Embryonic facial prominence (tissue), 1 donor: Measurements from ENCODE around the gene HAUS3.
"Not testable (repeated sequence)": the region's sequence is repeated elsewhere in the genome, so short reads cannot be mapped to it uniquely, and the experiment has no call there.

Experiments used
- DNase-seq: peaks from one replicate; pipeline ENCODE4 v3.0.0-alpha.2; 2016; ENCODE audit errors: extremely low spot score

The HAUS3 gene

DNA sequence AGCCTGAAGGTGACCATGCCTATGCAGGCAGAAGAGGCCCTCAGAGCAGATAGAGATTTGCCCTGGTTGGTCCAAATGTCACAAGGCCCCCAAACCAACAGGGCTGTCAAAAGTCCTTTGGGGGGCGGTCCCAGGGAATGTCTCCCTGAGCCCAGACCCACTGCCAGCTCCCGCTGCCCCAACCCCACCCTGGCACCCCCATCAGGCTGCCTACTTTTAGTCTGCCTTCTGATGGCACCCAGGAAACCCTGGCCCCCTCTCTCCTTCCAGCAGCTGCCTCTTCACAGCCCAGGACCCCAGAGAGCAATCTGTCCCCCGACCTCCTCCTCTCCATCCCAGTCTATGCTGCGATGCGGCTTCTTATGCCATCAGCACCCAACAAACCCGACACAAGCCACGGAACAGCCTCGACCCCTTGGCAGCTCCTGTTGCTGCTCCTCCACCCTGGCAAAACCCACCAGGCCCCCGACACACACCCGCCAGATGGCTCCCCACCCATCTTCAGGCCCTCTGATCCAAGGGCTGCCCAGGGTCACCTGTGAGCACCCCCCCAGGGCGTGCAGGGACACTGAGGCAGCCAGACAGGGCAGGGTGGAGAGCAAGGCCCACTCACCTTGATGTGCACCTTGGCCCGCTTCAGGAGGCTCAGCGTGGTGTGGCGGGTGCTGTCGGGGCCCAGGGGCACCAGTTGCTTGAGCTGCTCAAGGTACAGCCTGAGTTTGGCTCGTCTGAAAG, 10.0 kb upstream of the HAUS3 start:
- no peak for DNase-seq

GRCh38 chr4:2251073-2251794, 9.3 kb upstream of the HAUS3 start:
- DNase-seq: no peak

DNA sequence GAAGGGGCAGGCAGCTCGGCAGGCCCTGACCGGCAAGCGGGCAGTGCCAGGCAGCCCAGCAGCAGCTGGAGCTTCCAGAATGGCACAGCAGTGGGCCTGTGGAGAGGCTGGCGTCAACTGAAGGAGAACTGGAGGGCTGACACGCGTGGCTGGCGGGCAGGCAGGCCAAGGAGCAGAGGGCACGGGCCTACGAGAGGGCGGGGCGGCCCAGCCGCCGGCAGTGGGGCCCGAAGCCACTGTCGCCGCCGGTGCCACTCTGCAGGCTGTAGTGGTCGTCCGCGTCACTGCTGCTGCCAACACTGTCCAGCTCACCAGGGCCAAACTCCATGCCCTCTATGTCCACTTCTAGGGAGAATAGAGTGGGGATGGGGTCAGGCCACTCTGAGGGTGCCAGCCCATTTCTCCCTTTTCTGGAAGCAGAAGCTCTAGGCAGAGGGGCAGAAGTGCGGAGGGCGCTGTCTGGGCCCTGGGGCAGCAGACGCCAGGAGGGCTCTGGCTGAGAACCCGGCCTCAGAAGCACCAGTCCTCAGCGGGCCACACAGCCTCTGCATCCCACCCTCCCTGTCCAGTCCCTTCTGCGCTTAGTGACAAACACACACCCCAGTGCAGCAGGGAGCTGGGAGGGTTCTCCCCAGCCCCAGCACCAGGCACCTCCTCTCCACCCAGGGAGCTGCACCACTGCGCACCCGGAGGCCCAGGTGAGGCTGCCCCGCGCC, 8.6 kb upstream of the HAUS3 start:
- no peak for DNase-seq

DNA sequence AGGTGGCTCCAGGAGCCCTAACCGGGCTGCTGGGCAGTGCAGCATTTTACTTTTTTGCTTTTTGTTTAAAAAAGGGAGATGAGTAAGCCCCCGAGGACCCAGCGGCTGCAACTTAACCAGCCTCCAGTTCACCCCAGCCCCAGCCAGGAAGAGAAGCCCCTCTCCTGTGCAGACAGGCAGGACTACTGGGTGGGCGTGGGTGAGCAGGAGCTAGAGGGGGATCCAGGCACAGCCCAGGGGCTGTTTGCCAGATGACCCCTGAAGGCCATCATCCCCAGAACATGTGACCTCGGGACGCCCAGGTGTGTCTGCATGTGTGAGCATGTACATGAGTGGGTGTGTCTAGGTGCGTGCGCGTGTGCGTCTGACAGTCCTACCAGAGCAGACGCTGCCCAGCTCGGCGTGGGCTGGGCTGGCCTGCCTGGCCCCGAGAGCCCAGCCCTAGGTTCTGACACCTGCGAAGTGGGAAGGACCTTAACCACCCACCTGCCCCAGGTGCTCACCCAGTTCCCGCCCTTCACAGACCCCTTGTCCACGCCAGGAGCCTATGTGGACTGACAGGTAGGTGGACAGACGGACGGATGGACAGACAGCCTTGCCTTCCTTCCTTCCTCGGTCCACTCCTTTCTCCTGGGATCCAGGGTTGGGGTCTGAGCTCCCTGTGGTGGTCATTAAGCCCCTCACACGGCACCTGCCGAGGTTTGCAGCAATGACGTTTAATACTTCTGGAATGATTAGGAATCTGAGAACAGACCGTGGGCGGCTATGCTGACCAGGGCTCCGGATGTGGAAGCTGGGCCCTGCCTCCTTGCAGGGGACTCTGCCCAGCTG, 7.8 kb upstream of the HAUS3 start:
- no peak for DNase-seq

- DNase-seq: no peak
These were observed 6.9 kb upstream of the HAUS3 start for GRCh38 chr4:2248821-2249261.

DNA sequence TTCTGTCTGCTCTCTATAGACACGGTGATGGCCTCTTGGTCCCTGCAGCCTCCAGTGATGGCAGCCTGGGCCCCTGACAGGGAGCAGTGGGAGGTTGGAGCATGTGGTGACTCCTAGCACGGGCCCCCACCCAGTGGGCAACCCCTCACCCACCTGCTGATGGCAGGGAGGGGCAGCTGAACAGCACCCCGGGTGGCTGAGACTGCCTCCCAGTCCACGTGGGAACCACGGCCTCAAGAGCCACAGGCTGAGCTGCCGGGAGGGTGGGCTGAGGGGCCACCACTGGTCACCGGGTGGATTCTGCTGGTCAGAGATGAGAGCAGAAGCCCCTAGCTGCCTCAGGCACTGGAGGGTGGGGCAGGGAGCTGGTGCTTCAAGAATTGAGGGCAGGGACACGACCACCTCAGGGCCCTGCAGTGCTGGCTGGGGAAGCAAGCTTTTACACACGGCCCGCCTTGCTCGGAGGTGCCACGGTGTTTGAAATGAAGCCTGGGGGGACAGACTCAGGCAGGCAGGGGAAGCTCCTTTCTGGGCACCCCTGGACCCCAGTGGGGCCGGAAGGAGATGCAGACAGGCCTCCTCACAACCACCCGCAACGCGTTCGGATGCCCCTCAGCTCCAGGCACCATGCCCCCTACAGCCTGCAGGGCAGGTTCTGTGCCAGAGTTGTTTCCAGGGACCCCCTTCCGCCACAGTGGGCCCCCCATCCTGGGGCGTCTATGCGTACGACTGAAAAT, 6.3 kb upstream of the HAUS3 start:
- no peak for DNase-seq

DNA sequence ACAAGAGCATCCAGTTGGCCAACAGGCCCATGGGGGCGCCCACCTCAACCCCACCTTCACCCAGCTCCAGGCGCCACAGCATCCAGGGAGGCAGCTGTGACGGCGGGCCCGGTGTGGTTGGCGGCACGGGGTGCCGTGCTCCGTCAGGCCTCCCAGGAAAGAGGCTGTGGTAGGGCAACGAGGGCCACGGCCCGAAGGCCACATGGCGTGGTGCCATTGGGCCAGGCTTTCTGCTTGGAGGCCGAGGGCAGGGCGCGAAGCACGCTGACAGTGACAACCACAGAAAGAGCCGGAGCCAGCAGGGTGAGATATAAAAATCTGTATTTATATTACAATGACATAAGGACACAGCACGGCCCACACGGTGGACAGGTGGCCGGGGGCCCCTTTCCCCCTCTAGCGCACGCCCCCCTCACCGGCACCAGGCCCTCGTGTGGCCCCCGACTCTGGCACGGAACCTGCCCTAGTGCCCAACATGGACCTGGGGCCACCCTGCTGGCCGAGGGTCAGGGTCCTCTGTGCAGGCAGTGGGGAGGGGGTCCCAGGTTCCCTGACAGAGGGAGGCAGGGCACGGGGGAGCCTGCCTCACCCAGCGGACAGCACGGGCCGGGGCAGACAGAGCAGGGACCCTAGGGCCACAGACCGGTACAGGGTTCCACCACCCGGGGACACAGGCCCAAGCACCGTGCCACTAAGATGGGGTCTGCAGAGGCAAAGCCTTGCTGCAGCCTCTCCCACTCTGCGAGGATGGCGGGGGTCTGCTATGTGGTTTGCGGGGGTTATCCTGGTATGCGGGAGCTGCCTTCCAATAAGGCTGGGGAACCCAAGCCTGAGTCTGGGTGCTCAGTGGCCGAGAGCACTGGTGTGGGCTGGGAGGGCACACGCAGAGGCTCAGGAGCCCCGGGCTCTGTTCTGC, 5.5 kb upstream of the HAUS3 start:
- no peak for DNase-seq

DNA sequence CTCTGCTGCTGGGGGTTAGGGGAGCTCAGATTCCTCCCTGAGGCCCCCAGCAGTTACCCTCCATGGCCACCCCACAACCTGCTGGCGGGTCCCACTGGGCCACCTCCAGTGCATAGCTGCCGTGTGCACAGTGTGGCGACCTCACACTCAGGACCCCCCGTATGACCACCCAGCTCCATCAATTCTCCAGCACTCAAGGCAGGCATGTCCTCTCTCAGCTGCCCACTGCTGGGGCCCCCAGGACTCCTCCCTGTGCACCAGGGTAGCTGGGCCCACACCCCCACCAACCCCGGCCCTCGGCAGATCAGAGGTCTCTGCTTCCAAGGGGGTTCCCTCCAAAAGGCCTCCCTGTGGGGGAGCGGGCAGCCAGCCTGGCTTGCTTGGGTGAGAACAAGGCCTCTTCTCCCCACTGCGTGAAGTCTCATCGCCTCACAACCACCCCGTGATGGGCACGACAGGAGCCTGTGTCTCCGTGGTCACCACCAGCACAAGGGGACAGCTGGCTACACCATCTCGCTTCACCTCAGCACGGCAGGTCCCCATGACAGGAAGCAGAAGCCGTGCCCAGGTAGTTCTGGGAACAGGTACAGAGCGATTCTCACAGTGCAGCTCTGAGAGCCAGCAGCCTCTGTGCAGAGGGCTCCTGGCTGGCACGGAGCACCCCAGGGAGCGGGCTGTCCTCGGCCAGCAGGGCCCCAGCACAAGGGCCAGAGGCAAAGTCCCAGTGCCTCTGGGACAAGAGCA, 4.6 kb upstream of the HAUS3 start:
- DNase-seq: no peak

GRCh38 chr4:2245787-2246275, 3.9 kb upstream of the HAUS3 start:
- DNase-seq: no peak

- DNase-seq: no peak
These were observed 3.3 kb upstream of the HAUS3 start for GRCh38 chr4:2245057-2245786.

DNA sequence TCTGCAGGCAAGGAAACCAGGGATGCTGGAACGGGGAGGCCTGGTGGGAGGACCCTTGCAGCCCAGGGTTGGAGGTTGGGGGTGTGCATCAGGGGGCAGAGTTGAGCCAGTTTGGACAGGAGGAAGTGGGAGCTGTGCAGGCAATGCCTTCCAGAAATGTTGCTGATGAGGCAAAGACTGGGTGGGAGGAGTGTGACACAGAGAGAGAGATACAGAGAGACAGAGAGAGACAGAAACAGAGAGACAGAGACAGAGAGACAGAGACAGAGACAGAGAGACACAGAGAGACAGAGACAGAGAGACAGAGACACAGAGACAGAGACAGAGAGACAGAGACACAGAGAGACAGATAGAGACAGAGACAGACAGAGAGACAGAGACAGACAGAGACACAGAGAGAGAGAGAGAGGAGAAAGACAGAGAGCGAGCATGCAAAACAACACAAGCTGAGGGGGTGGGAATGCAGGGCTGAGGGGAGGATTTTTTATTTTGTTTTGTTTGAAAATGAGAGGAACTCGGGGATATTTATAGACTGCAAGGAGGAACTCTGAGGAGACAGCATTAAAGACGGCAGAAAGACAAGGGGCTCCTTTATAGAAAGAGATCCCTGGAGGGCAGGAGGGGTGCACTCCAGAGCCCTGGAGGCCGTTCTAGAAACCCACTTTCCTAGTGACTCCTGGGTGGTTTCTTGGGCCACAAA, 1.9 kb upstream of the HAUS3 start:
- no peak for DNase-seq

DNA sequence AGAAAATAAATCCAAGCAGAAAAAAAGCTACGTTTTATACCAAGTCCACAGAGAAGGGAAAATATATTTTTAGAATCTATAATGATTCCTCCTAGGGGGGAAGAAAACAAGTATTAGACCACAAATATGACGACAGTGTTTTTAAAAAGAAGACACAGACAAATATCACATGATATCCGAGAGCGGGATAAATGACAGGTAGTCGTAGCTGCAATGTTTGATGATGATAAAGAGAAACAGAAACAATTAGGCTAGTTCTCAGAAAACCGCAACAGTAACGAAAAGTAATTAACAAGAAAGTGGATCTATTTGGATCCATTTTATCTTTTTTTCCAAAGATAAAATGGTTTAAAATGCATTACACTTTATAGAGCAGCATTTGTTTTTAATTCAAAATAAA, 918 bp downstream of the HAUS3 start:
- DNase-seq: no peak

GRCh38 chr4:2236944-2237666, 4.8 kb downstream of the HAUS3 start:
- DNase-seq: no peak

DNA sequence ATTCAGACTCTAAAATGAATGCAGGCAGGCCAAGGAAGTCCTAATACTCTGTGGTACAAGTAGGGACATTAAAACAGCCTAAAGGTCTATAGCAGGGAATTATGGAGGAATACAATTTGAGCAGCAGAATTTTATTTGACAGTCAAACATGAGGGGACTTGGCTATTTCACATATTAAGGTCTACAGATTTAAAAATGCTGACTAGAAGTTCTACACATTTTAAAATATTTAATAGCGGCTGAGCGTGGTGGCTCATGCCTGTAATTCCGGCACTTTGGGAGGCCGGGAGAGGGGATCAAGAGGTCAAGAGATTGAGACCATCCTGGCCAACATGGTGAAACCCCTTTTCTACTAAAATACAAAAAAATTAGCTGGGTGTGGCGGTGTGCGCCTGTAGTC, 10.8 kb downstream of the HAUS3 start:
- no peak for DNase-seq

DNA sequence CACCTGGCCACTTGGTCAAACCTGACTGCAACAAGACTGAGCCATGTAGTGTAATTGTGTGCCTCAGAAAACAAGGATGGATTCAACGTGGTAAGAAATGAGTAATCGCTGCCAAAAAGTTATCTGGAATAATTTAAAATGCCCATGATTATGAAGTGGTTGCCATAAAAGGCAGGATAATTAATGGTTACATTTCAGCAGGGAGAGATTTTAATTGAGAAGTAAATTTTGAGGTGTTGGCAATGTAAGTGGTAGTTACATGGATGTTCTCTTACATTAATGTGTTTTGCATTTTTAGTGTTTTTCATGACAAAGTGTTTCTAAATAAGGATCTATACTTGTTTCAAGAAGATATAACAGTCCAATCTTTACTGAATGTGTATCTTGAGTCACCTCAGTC, 15.7 kb downstream of the HAUS3 start:
- no peak for DNase-seq

- DNase-seq: no peak
These were observed 19.1 kb downstream of the HAUS3 start for GRCh38 chr4:2222838-2223237.

DNA sequence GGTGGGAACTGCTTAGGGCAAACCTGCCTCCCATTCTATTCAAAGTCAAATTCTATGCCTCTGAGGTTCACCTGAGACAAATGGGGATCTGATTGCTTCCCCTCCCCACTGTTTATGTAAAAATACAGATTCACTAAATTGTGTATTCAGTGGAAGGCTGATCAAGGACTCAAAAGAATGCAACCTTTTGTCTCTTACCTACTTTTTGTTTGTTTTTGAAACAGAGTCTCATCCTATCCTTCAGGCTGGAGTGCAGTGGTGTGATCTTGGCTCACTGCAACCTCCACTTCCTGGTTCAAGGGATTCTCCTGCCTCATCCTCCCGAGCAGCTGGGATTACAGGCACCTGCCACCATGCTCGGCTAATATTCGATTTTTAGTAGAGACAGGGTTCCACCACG, 20.5 kb downstream of the HAUS3 start:
- DNase-seq: not testable (repeated sequence)
